Suprapubic skin (tissue), 4 donors: ENCODE results near the gene SLCO2A1.

ENCODE experiments used
- CTCF ChIP-seq, 2 donors: fragments of 200-600 bp in 1 of 2; fragments of 450-650 bp in 1 of 2; sonication (generic) in 1 of 2; IDR thresholded peaks; one replicate each; pipeline ENCODE4 v1.5.1; 2016 to 2019; ENCODE audit warnings: antibody characterized with exemption in 2 of 2, mild to moderate bottlenecking in 1 of 2, moderate library complexity in 1 of 2
- POLR2A ChIP-seq, 2 donors: fragments of 450-650 bp; IDR thresholded peaks; one replicate each; pipeline ENCODE4 v1.6.1; 2017; ENCODE audit warnings: antibody characterized with exemption in 2 of 2, mild to moderate bottlenecking in 2 of 2, moderate library complexity in 2 of 2
- POLR2AphosphoS5 ChIP-seq, 3 donors: sonication (generic); formaldehyde crosslinking; IDR thresholded peaks; one replicate each; pipeline ENCODE4 v1.6.1; 2017; ENCODE audit warnings: antibody characterized with exemption in 3 of 3

- TF ChIP-seq CTCF (IDR thresholded peaks at IDR 0.05) (no peak), POLR2AphosphoS5 (IDR thresholded peaks at IDR 0.05) (no peak), POLR2A (IDR thresholded peaks at IDR 0.05) (no peak)
Observed at GRCh38 chr3:133883641-133884040, 146.1 kb downstream of the SLCO2A1 start.
